HTR-8/SVneo (cell line): ENCODE data around the gene RB1.

Source experiments
- DNase-seq: peaks from one replicate; pipeline ENCODE4 v3.0.0; 2011; ENCODE audit warnings: low spot score, mixed read lengths; ENCODE audit not compliant: insufficient read length
- FAIRE-seq: peaks from 2 replicates; lab custom pipeline; 2011; peaks lifted over from hg19 to GRCh38; lab: Jason Lieb, UNC

RB1 gene

DNA sequence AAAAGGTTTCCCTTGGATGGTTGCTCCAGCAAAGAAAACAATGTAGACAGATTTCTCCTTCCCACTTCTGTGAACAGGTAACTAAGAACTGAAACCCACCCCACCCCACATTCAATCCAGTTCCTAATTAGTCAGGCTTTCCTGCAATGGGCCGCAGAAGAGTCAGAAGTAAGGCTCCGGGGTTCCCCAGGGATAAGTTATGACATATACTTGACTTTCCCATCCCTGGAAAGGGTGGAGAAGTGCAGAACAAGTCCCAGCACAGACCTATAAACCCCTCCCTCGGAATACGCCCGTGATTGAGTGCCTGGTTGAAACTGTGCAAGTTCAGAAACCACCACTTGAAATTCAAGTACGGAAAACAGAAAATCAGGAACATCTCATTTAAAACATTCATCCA lies 204.5 kb downstream of the RB1 start:
- DNase-seq (no peak), FAIRE-seq (no peak)

DNA sequence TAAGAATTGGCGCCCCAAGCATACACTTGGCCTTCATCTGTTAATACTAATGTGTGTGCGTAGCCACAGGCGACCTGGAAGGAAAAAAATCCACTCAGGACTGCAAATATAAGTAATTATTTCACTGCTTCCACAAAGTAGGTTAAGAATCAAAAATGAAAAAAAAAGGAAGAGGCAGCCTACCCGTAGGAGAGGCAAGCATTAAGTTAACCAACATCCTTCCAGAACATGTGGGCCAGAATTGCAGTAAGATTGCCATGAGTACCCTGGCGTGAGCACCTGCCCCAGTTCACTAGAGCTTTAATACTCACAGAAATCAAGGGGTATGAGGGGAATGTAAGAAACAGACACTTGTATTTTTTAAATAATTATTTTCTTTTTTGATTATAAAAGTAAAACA lies 207.1 kb downstream of the RB1 start:
- DNase-seq (no peak), FAIRE-seq (no peak)

DNA sequence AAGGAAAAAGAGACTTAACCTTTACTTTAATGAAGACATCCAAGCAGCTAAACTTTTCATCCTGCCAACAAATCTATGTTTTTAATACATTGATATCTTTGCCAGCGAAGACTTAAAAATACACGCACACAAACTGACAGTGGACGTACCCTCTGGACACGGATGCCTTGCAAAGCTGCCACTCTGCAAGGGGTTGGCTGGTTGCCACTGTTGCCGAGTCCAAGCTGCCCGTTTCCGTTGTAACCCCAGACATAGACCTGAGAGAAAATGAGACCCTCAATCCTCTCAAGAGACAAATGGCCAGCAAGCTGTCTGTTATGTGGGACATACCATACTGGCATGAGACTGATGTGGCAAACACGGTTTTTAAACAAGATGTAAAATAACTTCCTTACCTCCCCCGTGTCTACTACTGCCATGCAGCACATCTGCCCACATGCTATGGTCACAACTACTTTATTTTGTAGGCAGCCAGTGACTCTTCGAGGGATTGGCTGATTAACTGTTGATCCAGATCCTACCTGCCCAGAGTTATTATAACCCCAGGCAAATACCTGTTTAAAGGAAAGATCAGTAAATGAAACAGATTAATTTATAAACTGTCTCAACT lies 208.2 kb downstream of the RB1 start:
- DNase-seq (no peak), FAIRE-seq (no peak)

DNA sequence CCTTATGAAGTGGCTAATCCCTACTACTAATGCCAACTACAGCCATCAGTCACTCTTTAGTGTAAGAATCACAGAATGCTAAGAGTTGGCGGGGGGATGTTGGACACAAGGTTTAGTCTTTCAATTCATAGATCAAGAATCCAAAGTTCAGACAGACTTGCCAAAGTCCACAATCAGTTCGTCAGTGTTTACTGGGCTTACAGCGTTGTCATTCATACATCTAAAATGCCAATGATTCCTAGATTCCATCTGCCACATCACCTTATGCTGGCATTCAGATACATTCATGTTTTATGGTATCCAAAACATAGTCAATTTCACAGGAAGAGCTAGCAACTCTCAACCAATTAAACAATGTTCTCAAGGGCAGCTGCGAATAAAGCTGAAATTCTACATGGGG lies 211.2 kb downstream of the RB1 start:
- FAIRE-seq (no peak), DNase-seq (no peak)

DNA sequence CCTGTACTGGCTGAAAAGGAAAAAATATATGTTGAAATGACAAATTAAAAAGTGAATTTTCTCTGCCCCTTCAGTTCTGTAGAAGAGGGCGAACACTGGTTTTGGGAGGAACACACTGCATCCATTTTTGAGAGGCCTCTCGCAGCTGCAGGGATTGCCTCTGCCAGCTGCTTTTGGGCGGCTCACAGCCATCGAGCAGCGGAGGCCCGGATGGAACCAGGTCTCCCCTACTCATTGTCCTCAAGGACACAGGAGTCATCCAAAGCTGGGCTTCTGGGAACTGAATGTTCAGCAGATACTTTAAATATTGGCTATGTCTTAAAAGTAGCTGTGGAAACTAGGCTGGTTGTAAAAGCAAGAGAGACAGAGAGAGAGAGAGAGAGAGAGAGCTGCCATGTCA lies 212.2 kb downstream of the RB1 start:
- FAIRE-seq (no peak), DNase-seq (no peak)

DNA sequence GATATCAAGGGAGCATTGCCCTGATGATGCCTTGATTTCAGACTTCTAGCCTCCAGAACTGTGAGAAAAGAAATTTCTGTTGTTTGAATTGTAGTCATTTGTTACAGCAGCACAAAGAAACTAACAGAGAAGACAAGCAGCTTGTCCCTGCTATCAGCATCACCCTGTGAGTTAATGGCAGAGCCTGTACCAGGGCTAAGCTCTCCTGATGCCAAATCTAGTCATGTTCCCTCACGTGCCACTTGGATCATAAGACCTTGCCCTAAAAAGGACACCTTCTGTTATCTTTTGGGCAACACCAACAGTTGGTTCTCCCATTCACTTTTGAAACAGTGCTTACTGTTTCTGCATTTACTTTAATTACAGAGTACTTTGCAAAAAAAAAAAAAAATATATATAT lies 214.5 kb downstream of the RB1 start:
- FAIRE-seq (no peak), DNase-seq (no peak)

DNA sequence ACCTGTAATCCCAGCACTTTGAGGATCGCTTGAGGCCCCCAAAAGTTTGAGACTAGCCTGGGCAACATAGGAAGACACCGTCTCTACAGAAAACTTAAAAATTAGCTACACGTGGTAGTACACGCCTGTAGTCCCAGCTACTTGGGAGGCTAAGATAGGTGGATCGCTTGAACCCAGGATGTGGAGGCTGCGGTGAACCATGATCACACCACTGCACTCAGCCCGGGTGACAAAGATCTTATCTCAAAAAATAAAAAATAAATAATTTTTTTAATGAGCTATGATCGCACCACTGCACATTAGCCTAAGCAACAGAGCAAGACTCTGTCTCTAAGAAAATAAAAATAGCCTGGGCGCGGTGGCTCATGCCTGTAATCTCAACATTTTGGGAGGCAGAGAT lies 222.7 kb downstream of the RB1 start:
- FAIRE-seq (no peak), DNase-seq (no peak)

DNA sequence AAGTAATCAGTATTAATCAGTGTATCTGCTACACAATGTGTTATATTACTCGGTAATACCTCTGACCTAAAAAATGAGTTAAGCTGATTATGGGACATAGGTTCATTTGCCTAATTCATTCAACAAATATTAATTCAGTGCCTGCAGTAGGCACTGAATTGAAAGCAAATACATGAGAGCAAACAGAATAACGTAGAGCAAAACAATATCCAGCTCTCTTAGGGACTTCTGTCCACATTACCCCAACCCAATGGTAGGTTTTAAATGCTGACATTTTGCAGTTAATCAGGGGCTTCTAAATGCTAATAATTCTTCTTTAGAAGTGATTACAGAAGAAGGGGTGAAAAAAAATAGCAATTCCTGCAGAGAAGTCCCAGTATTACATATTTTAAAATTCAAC lies 224.4 kb downstream of the RB1 start:
- DNase-seq (no peak), FAIRE-seq (no peak)

DNA sequence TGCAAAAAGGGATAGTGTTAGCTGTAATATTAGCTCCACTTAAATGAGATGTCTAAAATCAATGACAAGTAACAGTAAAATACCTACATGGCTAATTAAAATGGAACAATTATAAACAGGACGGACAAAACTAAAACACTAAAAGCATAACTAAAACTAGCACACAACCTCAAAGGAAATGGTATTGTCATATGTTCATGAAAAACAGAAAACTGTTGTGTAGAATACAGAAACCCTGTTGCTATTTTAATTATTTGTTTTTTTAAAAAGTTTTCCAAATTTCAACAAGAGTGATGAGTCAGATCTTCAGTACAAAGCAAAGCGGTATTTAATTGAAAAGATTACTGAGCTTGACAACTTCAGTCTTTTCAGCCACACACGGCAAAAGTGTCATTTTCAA lies 225.2 kb downstream of the RB1 start:
- DNase-seq: no peak
- FAIRE-seq: no peak

DNA sequence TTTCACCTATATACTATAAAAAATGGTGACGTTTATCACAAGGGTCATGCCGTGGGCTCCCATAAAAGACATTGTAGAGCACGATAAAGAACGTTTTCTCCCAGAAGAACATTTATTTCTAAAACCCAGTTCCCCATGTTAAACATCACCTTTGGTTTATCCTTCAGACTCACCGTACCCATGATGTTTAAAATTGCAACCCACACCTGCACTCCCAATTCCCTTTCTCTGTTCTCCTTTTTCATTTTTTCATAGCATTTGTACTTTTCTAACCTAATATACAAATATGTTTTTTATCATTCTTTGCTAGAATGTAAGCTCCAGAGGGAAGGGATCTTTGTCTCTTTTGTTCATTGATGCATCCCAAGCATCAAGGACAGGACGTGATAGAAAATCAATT lies 227.3 kb downstream of the RB1 start:
- DNase-seq (no peak), FAIRE-seq (no peak)
